Ishikawa (cell line): Measurements from ENCODE around the gene KCNA2.

ENCODE experiments used
- CEBPB ChIP-seq: IDR thresholded peaks from 2 replicates; pipeline ENCODE4 v1.6.1; 2012
- CREB1 ChIP-seq: IDR thresholded peaks from 2 replicates; pipeline ENCODE4 v1.6.1; 2012; ENCODE audit warnings: low read depth
- EGR1 ChIP-seq: IDR thresholded peaks from 2 replicates; pipeline ENCODE4 v1.6.1; 2012
- EP300 ChIP-seq: IDR thresholded peaks from 2 replicates; pipeline ENCODE4 v1.6.1; 2012; ENCODE audit warnings: borderline replicate concordance
- FOXM1 ChIP-seq: IDR thresholded peaks from 2 replicates; pipeline ENCODE4 v1.6.1; 2012; ENCODE audit warnings: low read depth, borderline replicate concordance
- NFIC ChIP-seq: IDR thresholded peaks from 2 replicates; pipeline ENCODE4 v1.6.1; 2012
- RAD21 ChIP-seq: IDR thresholded peaks from 2 replicates; pipeline ENCODE4 v1.6.1; 2012; ENCODE audit warnings: low read depth
- TAF1 ChIP-seq: IDR thresholded peaks from 2 replicates; pipeline ENCODE4 v1.6.1; 2012; ENCODE audit warnings: low read depth, mild to moderate bottlenecking
- TCF12 ChIP-seq: IDR thresholded peaks from 2 replicates; pipeline ENCODE4 v1.6.1; 2012; ENCODE audit warnings: low read depth
- TEAD4 ChIP-seq: IDR thresholded peaks from 2 replicates; pipeline ENCODE4 v1.6.1; 2012
- USF1 ChIP-seq: IDR thresholded peaks from 2 replicates; pipeline ENCODE4 v1.6.1; 2012
- YY1 ChIP-seq: IDR thresholded peaks from 2 replicates; pipeline ENCODE4 v1.6.1; 2012; ENCODE audit warnings: low read depth
- ZBTB7A ChIP-seq: IDR thresholded peaks from 2 replicates; pipeline ENCODE4 v1.6.1; 2012; ENCODE audit warnings: low read depth
- TF ChIP-seq, protein P1 (sequence below): IDR thresholded peaks from 2 replicates; pipeline ENCODE4 v1.6.1; 2012; ENCODE audit warnings: low read depth, mild to moderate bottlenecking
- TF ChIP-seq, protein P2 (sequence below): IDR thresholded peaks from 2 replicates; pipeline ENCODE4 v1.6.1; 2012

Gene KCNA2

DNA sequence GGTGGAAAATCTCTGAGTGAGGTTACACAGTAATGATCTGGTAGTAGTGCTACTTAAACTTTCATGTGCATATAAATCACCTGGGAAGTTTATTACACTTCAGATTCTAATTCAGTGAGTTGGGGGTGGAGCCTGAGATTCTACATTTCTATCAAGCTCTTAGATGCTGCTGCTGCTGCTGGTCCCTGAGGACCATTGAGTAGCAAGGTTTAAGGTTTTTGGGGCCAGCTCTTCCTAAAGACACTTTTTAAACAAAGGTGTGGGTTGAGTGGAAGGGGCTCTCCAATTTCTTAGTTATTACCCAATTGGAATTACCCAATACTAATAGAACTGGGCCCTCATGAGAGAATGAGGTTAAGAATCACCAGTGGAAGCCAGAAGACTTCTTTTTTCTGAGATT is 39.1 kb upstream of the KCNA2 start:
- TF ChIP-seq TEAD4 (no peak), YY1 (no peak), RAD21 (no peak), FOXM1 (no peak)
- TF ChIP-seq, protein P1, sequence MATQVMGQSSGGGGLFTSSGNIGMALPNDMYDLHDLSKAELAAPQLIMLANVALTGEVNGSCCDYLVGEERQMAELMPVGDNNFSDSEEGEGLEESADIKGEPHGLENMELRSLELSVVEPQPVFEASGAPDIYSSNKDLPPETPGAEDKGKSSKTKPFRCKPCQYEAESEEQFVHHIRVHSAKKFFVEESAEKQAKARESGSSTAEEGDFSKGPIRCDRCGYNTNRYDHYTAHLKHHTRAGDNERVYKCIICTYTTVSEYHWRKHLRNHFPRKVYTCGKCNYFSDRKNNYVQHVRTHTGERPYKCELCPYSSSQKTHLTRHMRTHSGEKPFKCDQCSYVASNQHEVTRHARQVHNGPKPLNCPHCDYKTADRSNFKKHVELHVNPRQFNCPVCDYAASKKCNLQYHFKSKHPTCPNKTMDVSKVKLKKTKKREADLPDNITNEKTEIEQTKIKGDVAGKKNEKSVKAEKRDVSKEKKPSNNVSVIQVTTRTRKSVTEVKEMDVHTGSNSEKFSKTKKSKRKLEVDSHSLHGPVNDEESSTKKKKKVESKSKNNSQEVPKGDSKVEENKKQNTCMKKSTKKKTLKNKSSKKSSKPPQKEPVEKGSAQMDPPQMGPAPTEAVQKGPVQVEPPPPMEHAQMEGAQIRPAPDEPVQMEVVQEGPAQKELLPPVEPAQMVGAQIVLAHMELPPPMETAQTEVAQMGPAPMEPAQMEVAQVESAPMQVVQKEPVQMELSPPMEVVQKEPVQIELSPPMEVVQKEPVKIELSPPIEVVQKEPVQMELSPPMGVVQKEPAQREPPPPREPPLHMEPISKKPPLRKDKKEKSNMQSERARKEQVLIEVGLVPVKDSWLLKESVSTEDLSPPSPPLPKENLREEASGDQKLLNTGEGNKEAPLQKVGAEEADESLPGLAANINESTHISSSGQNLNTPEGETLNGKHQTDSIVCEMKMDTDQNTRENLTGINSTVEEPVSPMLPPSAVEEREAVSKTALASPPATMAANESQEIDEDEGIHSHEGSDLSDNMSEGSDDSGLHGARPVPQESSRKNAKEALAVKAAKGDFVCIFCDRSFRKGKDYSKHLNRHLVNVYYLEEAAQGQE: no peak

GRCh38 chr1:110643879-110644472 is 37.8 kb upstream of the KCNA2 start:
- TF ChIP-seq EP300 (no peak), EGR1 (no peak), FOXM1 (no peak), USF1 (no peak), TAF1 (no peak), TEAD4 (no peak), RAD21 (no peak), YY1 (no peak), CREB1 (no peak)
- TF ChIP-seq, protein P2, sequence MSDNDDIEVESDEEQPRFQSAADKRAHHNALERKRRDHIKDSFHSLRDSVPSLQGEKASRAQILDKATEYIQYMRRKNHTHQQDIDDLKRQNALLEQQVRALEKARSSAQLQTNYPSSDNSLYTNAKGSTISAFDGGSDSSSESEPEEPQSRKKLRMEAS: no peak
- TF ChIP-seq, protein P1: no peak

DNA sequence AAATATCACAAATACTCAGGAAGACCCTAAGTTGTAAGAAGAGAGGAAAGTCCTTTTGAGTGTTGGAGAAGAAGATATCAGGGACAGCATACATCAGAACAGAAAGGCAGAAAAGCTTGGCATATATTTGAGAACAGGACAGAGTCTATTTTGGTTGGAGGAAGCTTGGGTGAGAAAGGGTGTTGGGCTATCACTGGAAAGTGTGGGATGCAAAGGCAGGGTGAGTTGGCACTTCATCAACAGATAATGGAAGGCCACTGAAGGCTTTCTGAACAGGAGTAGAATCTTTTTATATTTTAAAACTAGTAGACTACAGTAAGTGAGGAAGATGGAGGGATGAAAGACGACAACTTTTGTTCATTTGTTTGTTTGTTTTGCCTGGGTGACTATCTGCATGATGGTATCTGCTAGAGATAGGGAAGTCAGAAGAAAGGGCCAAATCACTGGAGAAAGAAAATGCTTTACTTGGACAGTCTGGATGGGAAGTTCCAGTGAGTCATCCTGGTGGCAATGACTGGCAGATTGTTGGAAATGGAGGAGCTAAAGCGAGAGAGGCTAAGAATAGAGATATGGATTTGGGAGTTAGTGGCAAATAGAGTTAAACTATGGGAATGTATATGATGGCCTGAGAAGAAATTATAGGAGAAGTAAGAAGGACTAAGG is 33.7 kb upstream of the KCNA2 start:
- TF ChIP-seq YY1 (no peak), EGR1 (no peak), TCF12 (no peak), ZBTB7A (no peak), CEBPB (no peak)
- TF ChIP-seq, protein P2: no peak

DNA sequence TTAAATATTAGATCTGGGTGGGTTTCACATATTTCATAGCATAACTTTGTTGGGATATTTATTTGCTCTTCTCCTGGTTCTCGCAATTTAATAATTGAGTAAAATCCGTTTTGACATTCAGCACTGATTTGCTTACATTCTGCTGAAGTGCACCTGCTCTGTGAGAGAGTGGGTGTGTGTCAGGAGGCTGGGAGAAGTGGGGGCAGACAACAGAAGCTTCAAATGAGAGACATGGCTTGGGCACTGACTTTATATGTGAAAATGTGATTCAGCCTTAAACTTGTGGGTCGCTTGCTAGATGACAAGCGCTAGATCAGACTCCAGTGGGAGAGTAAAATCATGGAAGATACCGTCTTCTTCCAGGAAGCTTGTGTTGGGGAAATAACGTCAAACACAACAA is 32.4 kb upstream of the KCNA2 start:
- no peak for TF ChIP-seq TCF12
- no peak for TF ChIP-seq ZBTB7A

- TF ChIP-seq ZBTB7A: no peak
- no peak for TF ChIP-seq TCF12
- TF ChIP-seq FOXM1: no peak
- no peak for TF ChIP-seq NFIC
- no peak for TF ChIP-seq CEBPB
- TF ChIP-seq CREB1: no peak
- no peak for TF ChIP-seq TAF1
- no peak for TF ChIP-seq RAD21
- no peak for TF ChIP-seq EP300
- TF ChIP-seq, protein P1: no peak
- no peak for TF ChIP-seq TEAD4
- TF ChIP-seq, protein P2: no peak
- TF ChIP-seq EGR1: no peak
- no peak for TF ChIP-seq USF1
- no peak for TF ChIP-seq YY1
These were observed 31.9 kb upstream of the KCNA2 start for GRCh38 chr1:110638058-110638457.
